Measurements from ENCODE around the gene PTPRO. TPM values are rescaled to one million over a fixed set of nuclear protein-coding genes. Genes with fewer than 3 reads are reported as not detected.

PTPRO gene
- total RNA-seq, 1 donor from 2014 or later, result 4.3 TPM

- H3K9me3 Mint-ChIP-seq, result no peaks in the 10 kb centered on the region
- DNase-seq (ENCODE audit: low spot score in 2 of 2, unreplicated experiment in 2 of 2), result no peak
- peaks cover 22% of the 10 kb centered on the region for H3K27me3 Mint-ChIP-seq (ENCODE audit: low read depth)
- TF ChIP-seq, protein P1, sequence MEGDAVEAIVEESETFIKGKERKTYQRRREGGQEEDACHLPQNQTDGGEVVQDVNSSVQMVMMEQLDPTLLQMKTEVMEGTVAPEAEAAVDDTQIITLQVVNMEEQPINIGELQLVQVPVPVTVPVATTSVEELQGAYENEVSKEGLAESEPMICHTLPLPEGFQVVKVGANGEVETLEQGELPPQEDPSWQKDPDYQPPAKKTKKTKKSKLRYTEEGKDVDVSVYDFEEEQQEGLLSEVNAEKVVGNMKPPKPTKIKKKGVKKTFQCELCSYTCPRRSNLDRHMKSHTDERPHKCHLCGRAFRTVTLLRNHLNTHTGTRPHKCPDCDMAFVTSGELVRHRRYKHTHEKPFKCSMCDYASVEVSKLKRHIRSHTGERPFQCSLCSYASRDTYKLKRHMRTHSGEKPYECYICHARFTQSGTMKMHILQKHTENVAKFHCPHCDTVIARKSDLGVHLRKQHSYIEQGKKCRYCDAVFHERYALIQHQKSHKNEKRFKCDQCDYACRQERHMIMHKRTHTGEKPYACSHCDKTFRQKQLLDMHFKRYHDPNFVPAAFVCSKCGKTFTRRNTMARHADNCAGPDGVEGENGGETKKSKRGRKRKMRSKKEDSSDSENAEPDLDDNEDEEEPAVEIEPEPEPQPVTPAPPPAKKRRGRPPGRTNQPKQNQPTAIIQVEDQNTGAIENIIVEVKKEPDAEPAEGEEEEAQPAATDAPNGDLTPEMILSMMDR (IDR thresholded peaks at IDR 0.05; ENCODE audit: unreplicated experiment), result no peak
- H3K36me3 Mint-ChIP-seq, result no peaks in the 10 kb centered on the region
- no peak overlapping the region for H3K4me3 Mint-ChIP-seq
- H3K4me1 Mint-ChIP-seq, result no peaks in the 10 kb centered on the region
- no peak overlapping the region for H3K27ac Mint-ChIP-seq
Measured at GRCh38 chr12:15469356-15469755, 147.0 kb downstream of the PTPRO start.

- Mint-ChIP-seq H3K27ac (no peak overlapping the region), H3K9me3 (no peaks in the 10 kb centered on the region), H3K36me3 (no peaks in the 10 kb centered on the region), H3K4me1 (no peaks in the 10 kb centered on the region), H3K27me3 (ENCODE audit: low read depth) (peaks cover 12% of the 10 kb centered on the region), H3K4me3 (no peak overlapping the region)
- TF ChIP-seq, protein P1 (IDR thresholded peaks at IDR 0.05; ENCODE audit: unreplicated experiment), result no peak
- DNase-seq (ENCODE audit: low spot score in 2 of 2, unreplicated experiment in 2 of 2), result no peak
Measured at GRCh38 chr12:15472036-15472435, 149.7 kb downstream of the PTPRO start.

DNA sequence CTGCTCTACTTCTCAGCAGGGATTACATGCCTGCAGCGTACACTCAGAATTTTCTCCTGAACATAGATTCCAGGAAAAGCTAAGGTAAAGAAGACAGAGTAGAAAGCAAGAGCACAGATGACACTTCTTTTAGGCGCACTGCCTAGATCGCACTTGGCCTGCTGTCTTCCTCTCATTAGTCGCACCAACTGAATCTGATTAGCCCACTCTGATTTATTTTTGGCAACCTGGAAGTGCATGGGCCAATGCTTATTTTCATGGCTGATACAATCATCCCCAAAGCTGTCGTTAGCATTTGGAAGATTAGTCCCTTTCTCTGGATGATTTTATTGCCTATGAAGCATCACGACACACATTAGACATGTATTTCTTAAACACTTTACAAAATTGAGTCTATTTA, 152.5 kb downstream of the PTPRO start:
- Mint-ChIP-seq H3K4me3 (no peak overlapping the region), H3K27me3 (ENCODE audit: low read depth) (peaks cover 4% of the 10 kb centered on the region), H3K27ac (no peak overlapping the region), H3K36me3 (no peaks in the 10 kb centered on the region), H3K4me1 (no peaks in the 10 kb centered on the region), H3K9me3 (no peaks in the 10 kb centered on the region)
- DNase-seq (ENCODE audit: low spot score in 2 of 2, unreplicated experiment in 2 of 2), result no peak
- TF ChIP-seq, protein P1 (IDR thresholded peaks at IDR 0.05; ENCODE audit: unreplicated experiment), result no peak

DNA sequence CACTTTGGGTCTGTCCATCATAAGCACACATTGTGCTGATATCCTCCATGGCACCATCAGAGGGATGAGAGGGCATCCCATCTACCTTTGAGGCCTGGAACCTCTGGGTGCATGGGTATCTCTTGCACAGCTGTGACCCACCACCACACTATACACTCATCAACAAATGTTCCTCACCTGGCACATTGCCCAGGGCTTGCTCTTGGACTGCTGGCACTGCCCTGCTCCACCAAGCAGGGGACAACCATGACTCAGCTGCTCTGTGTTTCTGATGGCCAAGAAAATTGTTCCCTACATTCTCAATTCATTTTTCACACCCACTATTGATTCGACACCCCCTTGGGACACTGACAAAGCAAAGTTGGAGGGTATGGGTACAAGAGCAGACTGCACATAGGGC, 155.5 kb downstream of the PTPRO start:
- H3K27me3 Mint-ChIP-seq (ENCODE audit: low read depth), result peaks cover 2% of the 10 kb centered on the region
- TF ChIP-seq, protein P1 (IDR thresholded peaks at IDR 0.05; ENCODE audit: unreplicated experiment), result no peak
- H3K27ac Mint-ChIP-seq, result no peak overlapping the region
- no peak overlapping the region for H3K4me3 Mint-ChIP-seq
- peaks cover 8% of the 10 kb centered on the region for H3K4me1 Mint-ChIP-seq
- DNase-seq (ENCODE audit: low spot score in 2 of 2, unreplicated experiment in 2 of 2), result no peak
- no peaks in the 10 kb centered on the region for H3K36me3 Mint-ChIP-seq
- no peaks in the 10 kb centered on the region for H3K9me3 Mint-ChIP-seq

GRCh38 chr12:15481846-15482245, 159.5 kb downstream of the PTPRO start:
- H3K27me3 Mint-ChIP-seq (ENCODE audit: low read depth), result no peaks in the 10 kb centered on the region
- H3K9me3 Mint-ChIP-seq, result no peaks in the 10 kb centered on the region
- peaks cover 22% of the 10 kb centered on the region for H3K4me1 Mint-ChIP-seq
- TF ChIP-seq, protein P1 (IDR thresholded peaks at IDR 0.05; ENCODE audit: unreplicated experiment), result no peak
- no peaks in the 10 kb centered on the region for H3K36me3 Mint-ChIP-seq
- H3K4me3 Mint-ChIP-seq, result no peak overlapping the region
- H3K27ac Mint-ChIP-seq, result no peak overlapping the region
- no peak for DNase-seq (ENCODE audit: low spot score in 2 of 2, unreplicated experiment in 2 of 2)

DNA sequence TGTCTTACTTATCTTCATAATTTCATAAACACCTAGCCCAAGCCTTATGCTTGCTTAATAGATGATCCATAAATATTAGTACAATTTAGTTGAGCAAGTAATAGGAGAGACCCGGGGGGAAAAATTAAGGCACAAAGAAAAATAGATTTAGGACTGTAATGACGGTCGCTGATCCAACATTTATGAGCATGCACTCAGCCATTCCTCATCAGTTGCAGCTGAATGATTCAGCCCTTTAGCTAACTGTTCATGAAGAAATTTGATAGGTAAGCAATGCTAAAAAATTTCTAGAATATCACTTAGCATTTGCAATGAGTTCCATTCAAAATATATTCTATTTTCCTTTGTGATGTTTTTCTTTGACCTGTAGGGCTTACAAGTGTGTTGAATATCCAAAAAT, 163.2 kb downstream of the PTPRO start:
- Mint-ChIP-seq H3K4me1 (peaks cover 39% of the 10 kb centered on the region), H3K27me3 (ENCODE audit: low read depth) (no peaks in the 10 kb centered on the region), H3K36me3 (no peaks in the 10 kb centered on the region), H3K27ac (no peak overlapping the region), H3K4me3 (no peak overlapping the region), H3K9me3 (no peaks in the 10 kb centered on the region)
- no peak for DNase-seq (ENCODE audit: low spot score in 2 of 2, unreplicated experiment in 2 of 2)
- TF ChIP-seq, protein P1 (IDR thresholded peaks at IDR 0.05; ENCODE audit: unreplicated experiment), result no peak
